Measurements from ENCODE around the gene DZIP1. TPM values are rescaled to one million over a fixed set of nuclear protein-coding genes. Genes with fewer than 3 reads are reported as not detected.

DZIP1 gene
- total and polyA plus RNA-seq, 10 of the 15 experiments (the other 5 are each of a cell fraction or from before 2014, with no cell fraction given): 0.01 to 1.9 (median 0.55) TPM

DNA sequence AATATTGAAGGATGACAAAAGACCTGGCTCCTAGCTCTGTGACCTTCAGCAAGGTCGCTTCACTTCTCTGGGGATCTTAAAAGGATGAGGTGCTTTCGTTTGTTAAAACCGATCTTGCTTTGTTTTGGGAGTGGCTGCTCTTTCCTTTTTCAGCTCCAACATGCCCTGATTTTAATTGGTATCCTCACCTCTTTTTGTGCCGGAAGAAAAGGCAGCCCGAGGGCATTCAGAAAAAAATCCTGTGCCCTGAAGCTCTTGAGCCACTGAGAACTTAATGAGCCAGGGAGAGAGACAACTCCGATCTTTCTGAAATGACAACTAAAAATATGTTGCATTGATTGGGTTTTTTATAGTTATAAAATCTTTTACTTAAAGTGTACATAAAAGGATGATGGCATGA, 72.6 kb downstream of the DZIP1 start:
- Histone ChIP-seq H4K20me1 (ENCODE audit: control insufficient read depth, insufficient read depth) (no peaks in the 10 kb centered on the region), H3K9me3 (replicated peaks; ENCODE audit: control insufficient read depth, insufficient read depth, low read length) (no peaks in the 10 kb centered on the region), H3K27me3 (replicated peaks in 1 of 2; ENCODE audit: control insufficient read depth in 2 of 2, insufficient read depth in 2 of 2, low read length in 1 of 2) (0 out of 4 replicates have a peak, but pooled peaks cover 0 to 1% of the 10 kb centered on the region in 2 experiments), H3K4me3 (no peak overlapping the region), H3K36me3 (ENCODE audit: control insufficient read depth in 2 of 2, insufficient read depth in 2 of 2, low read length in 1 of 2) (no peaks in the 10 kb centered on the region), H3K9ac (ENCODE audit: control insufficient read depth, insufficient read depth, low read length) (no peak overlapping the region), H3K4me2 (ENCODE audit: control insufficient read depth, insufficient read depth) (no peak overlapping the region), H3K27ac (ENCODE audit: control insufficient read depth, insufficient read depth) (no peak overlapping the region), H3K79me2 (ENCODE audit: control insufficient read depth, insufficient read depth, low read length) (no peaks in the 10 kb centered on the region), H3K4me1 (ENCODE audit: control insufficient read depth, insufficient read depth, low read length) (no peaks in the 10 kb centered on the region), H2AFZ (ENCODE audit: control insufficient read depth, low read depth, low read length) (no peak overlapping the region)
- in situ Hi-C loops (cut with MboI) (no loop called here), intact Hi-C loops (cut with micrococcal nuclease; ENCODE audit: unreplicated experiment) (no loop called here)
- no TSS peak for BruUV-seq (replicated peaks)
- ChIA-PET SMC1A (ENCODE audit: uncharacterized antibody, unreplicated experiment) (no interaction called here), CTCF (interaction anchor here (1.0 to 2.2 kb wide), 3 partner anchors 8 to 52 kb away, joined by 3 to 6 read pairs (median 3); no protein-coding TSS in a partner anchor), POLR2A (no interaction called here), RAD21 (ENCODE audit: unreplicated experiment) (no interaction called here)
- DNase-seq (ENCODE audit: low read depth, low spot score) (no peak), ATAC-seq (no peak), FAIRE-seq (no peak)
- WGBS (ENCODE audit: insufficient coverage, insufficient replicate concordance, low lambda C conversion rate, missing lambda C conversion rate): 70% methylated on average over 6 of the region's 6 CpGs
- TF ChIP-seq LARP7 (IDR thresholded peaks at IDR 0.05): no peak
- TF ChIP-seq, protein P1, sequence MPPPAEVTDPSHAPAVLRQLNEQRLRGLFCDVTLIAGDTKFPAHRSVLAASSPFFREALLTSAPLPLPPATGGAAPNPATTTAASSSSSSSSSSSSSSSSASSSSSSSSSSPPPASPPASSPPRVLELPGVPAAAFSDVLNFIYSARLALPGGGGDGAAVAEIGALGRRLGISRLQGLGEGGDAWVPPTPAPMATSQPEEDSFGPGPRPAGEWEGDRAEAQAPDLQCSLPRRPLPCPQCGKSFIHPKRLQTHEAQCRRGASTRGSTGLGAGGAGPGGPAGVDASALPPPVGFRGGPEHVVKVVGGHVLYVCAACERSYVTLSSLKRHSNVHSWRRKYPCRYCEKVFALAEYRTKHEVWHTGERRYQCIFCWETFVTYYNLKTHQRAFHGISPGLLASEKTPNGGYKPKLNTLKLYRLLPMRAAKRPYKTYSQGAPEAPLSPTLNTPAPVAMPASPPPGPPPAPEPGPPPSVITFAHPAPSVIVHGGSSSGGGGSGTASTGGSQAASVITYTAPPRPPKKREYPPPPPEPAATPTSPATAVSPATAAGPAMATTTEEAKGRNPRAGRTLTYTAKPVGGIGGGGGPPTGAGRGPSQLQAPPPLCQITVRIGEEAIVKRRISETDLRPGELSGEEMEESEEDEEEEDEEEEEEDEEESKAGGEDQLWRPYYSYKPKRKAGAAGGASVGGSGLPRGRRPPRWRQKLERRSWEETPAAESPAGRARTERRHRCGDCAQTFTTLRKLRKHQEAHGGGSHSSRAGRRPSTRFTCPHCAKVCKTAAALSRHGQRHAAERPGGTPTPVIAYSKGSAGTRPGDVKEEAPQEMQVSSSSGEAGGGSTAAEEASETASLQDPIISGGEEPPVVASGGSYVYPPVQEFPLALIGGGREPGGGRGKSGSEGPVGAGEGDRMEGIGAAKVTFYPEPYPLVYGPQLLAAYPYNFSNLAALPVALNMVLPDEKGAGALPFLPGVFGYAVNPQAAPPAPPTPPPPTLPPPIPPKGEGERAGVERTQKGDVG (CRISPR knock-in tag; IDR thresholded peaks at IDR 0.05): no peak
- no peak for TF ChIP-seq KAT2A (conservative IDR thresholded peaks at IDR 0.05; ENCODE audit: control insufficient read depth, low read depth, low read length)
- TF ChIP-seq SIX5 (IDR thresholded peaks at IDR 0.05; ENCODE audit: low read depth, low read length, severe bottlenecking): no peak
- no peak for TF ChIP-seq PAX5 (IDR thresholded peaks at IDR 0.05; ENCODE audit: borderline replicate concordance, low read depth, low read length)
- TF ChIP-seq ZNF274 (IDR thresholded peaks at IDR 0.05; ENCODE audit: insufficient read depth, insufficient read length): no peak
- TF ChIP-seq HDAC2 (IDR thresholded peaks at IDR 0.05): no peak
- no peak for TF ChIP-seq STAT3 (IDR thresholded peaks at IDR 0.05; ENCODE audit: low read depth, low read length)
- TF ChIP-seq, protein P2, sequence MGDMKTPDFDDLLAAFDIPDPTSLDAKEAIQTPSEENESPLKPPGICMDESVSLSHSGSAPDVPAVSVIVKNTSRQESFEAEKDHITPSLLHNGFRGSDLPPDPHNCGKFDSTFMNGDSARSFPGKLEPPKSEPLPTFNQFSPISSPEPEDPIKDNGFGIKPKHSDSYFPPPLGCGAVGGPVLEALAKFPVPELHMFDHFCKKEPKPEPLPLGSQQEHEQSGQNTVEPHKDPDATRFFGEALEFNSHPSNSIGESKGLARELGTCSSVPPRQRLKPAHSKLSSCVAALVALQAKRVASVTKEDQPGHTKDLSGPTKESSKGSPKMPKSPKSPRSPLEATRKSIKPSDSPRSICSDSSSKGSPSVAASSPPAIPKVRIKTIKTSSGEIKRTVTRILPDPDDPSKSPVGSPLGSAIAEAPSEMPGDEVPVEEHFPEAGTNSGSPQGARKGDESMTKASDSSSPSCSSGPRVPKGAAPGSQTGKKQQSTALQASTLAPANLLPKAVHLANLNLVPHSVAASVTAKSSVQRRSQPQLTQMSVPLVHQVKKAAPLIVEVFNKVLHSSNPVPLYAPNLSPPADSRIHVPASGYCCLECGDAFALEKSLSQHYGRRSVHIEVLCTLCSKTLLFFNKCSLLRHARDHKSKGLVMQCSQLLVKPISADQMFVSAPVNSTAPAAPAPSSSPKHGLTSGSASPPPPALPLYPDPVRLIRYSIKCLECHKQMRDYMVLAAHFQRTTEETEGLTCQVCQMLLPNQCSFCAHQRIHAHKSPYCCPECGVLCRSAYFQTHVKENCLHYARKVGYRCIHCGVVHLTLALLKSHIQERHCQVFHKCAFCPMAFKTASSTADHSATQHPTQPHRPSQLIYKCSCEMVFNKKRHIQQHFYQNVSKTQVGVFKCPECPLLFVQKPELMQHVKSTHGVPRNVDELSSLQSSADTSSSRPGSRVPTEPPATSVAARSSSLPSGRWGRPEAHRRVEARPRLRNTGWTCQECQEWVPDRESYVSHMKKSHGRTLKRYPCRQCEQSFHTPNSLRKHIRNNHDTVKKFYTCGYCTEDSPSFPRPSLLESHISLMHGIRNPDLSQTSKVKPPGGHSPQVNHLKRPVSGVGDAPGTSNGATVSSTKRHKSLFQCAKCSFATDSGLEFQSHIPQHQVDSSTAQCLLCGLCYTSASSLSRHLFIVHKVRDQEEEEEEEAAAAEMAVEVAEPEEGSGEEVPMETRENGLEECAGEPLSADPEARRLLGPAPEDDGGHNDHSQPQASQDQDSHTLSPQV (IDR thresholded peaks at IDR 0.05): no peak
- no peak for TF ChIP-seq ATF7 (IDR thresholded peaks at IDR 0.05; ENCODE audit: low read depth)
- no peak for TF ChIP-seq CBFB (IDR thresholded peaks at IDR 0.05; ENCODE audit: low read depth)
- TF ChIP-seq, protein P3, sequence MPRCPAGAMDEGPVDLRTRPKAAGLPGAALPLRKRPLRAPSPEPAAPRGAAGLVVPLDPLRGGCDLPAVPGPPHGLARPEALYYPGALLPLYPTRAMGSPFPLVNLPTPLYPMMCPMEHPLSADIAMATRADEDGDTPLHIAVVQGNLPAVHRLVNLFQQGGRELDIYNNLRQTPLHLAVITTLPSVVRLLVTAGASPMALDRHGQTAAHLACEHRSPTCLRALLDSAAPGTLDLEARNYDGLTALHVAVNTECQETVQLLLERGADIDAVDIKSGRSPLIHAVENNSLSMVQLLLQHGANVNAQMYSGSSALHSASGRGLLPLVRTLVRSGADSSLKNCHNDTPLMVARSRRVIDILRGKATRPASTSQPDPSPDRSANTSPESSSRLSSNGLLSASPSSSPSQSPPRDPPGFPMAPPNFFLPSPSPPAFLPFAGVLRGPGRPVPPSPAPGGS (IDR thresholded peaks at IDR 0.05; ENCODE audit: borderline replicate concordance, insufficient read depth, low read depth, low read length, poor library complexity, severe bottlenecking): no peak
- TF ChIP-seq JUNB (IDR thresholded peaks at IDR 0.05): no peak
- TF ChIP-seq FOXM1 (IDR thresholded peaks at IDR 0.05; ENCODE audit: low read depth, low read length): no peak
